GM18951 (cell line): Measurements from ENCODE around the gene XK.
"Not testable (repeated sequence)": the region's sequence is repeated elsewhere in the genome, so short reads cannot be mapped to it uniquely, and the experiment has no call there.

Source experiments
- POLR2A ChIP-seq: IDR thresholded peaks from 4 replicates; pipeline ENCODE4 v1.6.1; 2011; ENCODE audit warnings: mild to moderate bottlenecking; ENCODE audit not compliant: insufficient read length, insufficient read depth; ENCODE audit errors: extremely low read depth
- in situ Hi-C: fragments of 300-500 bp; cut with MboI; formaldehyde crosslinking; loops from one replicate; pipeline ENCODE4 v1.12.0; 2022; ENCODE audit warnings: low sequenced_read_pairs, mixed read lengths, inconsistent platforms; ENCODE audit not compliant: unreplicated experiment

The XK gene

GRCh38 chrX:37685381-37686359, at the start of gene XK:
TSS of gene XK (plus strand) at chrX:37685791. CDS start at chrX:37685962, 171 bp downstream.
- TF ChIP-seq POLR2A = no peak
- in situ Hi-C loops = no loop called here

- in situ Hi-C loops = no loop called here
- no peak for TF ChIP-seq POLR2A
Observed at GRCh38 chrX:37638047-37638446, 47.5 kb upstream of the XK start.

GRCh38 chrX:37640142-37640541, 45.4 kb upstream of the XK start:
- TF ChIP-seq POLR2A = no peak
- in situ Hi-C loops = no loop called here

- in situ Hi-C loops = no loop called here
- TF ChIP-seq POLR2A = no peak
Observed at GRCh38 chrX:37641859-37642258, 43.7 kb upstream of the XK start.

- no peak for TF ChIP-seq POLR2A
- in situ Hi-C loops = no loop called here
Observed at GRCh38 chrX:37644381-37645305, 40.9 kb upstream of the XK start.

- TF ChIP-seq POLR2A = no peak
- in situ Hi-C loops = no loop called here
Observed at GRCh38 chrX:37646254-37646653, 39.3 kb upstream of the XK start.

- in situ Hi-C loops = not testable (repeated sequence)
Observed at GRCh38 chrX:37650879-37651278, 34.7 kb upstream of the XK start.

- in situ Hi-C loops = no loop called here
- TF ChIP-seq POLR2A = no peak
Observed at GRCh38 chrX:37651921-37652452, 33.6 kb upstream of the XK start.

- in situ Hi-C loops = no loop called here
- TF ChIP-seq POLR2A = no peak
Observed at GRCh38 chrX:37652589-37653231, 32.9 kb upstream of the XK start.

- in situ Hi-C loops = no loop called here
- TF ChIP-seq POLR2A = no peak
Observed at GRCh38 chrX:37653397-37654085, 32.0 kb upstream of the XK start.

GRCh38 chrX:37658343-37659030, 27.1 kb upstream of the XK start:
- no peak for TF ChIP-seq POLR2A
- in situ Hi-C loops = no loop called here

GRCh38 chrX:37659047-37659446, 26.5 kb upstream of the XK start:
- in situ Hi-C loops = no loop called here
- no peak for TF ChIP-seq POLR2A

- in situ Hi-C loops = no loop called here
- no peak for TF ChIP-seq POLR2A
Observed at GRCh38 chrX:37662181-37662580, 23.4 kb upstream of the XK start.
